OCI-LY7 (cell line): ENCODE measurements around the gene GPR87. TPM values are rescaled to one million over a fixed set of nuclear protein-coding genes. Genes with fewer than 3 reads are reported as not detected.

Experiments used
- BruUV-seq: library from RNA; stranded (reverse); fragments of 400-500 nt; replicated peaks from 2 replicates; lab custom pipeline; 2021; lab: Mats Ljungman, UMichigan
- CTCF ChIA-PET: fragments of 300-600 bp; sonication (Branson Sonifier 250); formaldehyde crosslinking; loops from one replicate; lab custom pipeline; 2022; ENCODE audit warnings: antibody characterized with exemption; ENCODE audit not compliant: unreplicated experiment; lab: Charles Lee
- POLR2A ChIA-PET: fragments of 300-600 bp; sonication (Branson Sonifier 250); formaldehyde crosslinking; loops from one replicate; lab custom pipeline; 2022; ENCODE audit warnings: antibody characterized with exemption; lab: Charles Lee
- DNase-seq: peaks from one replicate; pipeline ENCODE4 v3.0.0-alpha.2; 2015; ENCODE audit warnings: low spot score
- H2AFZ ChIP-seq: fragments of 200-600 bp; sonication (generic), shearing (Covaris generic); 2 replicates; pipeline ENCODE4 v1.6.1; 2014; ENCODE audit warnings: mild to moderate bottlenecking, antibody characterized with exemption, low read length, moderate library complexity
- H3K27ac ChIP-seq: fragments of 200-600 bp; sonication (generic); 2 replicates; pipeline ENCODE4 v1.5.1; 2014; ENCODE audit warnings: mixed run types, low read depth, mild to moderate bottlenecking, moderate library complexity, low read length, inconsistent platforms; ENCODE audit not compliant: poor library complexity, severe bottlenecking
- H3K36me3 ChIP-seq: fragments of 200-600 bp; sonication (generic); 2 replicates; pipeline ENCODE4 v1.6.1; 2014; ENCODE audit warnings: mild to moderate bottlenecking, antibody characterized with exemption, low read length, moderate library complexity, mixed read lengths; ENCODE audit not compliant: insufficient read depth
- H3K4me1 ChIP-seq: fragments of 200-600 bp; sonication (generic); 2 replicates; pipeline ENCODE4 v1.5.1; 2014; ENCODE audit warnings: mild to moderate bottlenecking, low read length; ENCODE audit not compliant: insufficient read depth, poor library complexity, severe bottlenecking
- H3K4me2 ChIP-seq: fragments of 200-600 bp; sonication (generic); 2 replicates; pipeline ENCODE4 v1.6.1; 2014; ENCODE audit warnings: mild to moderate bottlenecking, low read length
- H3K4me3 ChIP-seq: fragments of 200-600 bp; sonication (generic); 2 replicates; pipeline ENCODE4 v1.5.1; 2014; ENCODE audit warnings: mild to moderate bottlenecking, low read depth, low read length; ENCODE audit not compliant: poor library complexity, severe bottlenecking
- H3K79me2 ChIP-seq: fragments of 200-600 bp; sonication (generic); 2 replicates; pipeline ENCODE4 v1.6.1; 2016; ENCODE audit warnings: low read depth, mild to moderate bottlenecking, low read length, moderate library complexity, mixed read lengths; ENCODE audit not compliant: insufficient read depth
- H3K9me2 ChIP-seq: fragments of 200-600 bp; sonication (generic); 2 replicates; pipeline ENCODE4 v1.6.1; 2016; ENCODE audit warnings: mild to moderate bottlenecking, low read length, mixed read lengths; ENCODE audit not compliant: insufficient read depth
- H3K9me3 ChIP-seq: fragments of 200-600 bp; sonication (generic); 2 replicates; pipeline ENCODE4 v1.6.1; 2014; ENCODE audit warnings: mild to moderate bottlenecking, mixed run types, low read length, mixed read lengths
- H4K20me1 ChIP-seq: fragments of 200-600 bp; sonication (generic); 2 replicates; pipeline ENCODE4 v1.6.1; 2014; ENCODE audit warnings: mild to moderate bottlenecking, antibody characterized with exemption, low read length, moderate library complexity, mixed read lengths; ENCODE audit not compliant: insufficient read depth
- EZH2phosphoT487 ChIP-seq: fragments of 200-600 bp; sonication (generic); IDR thresholded peaks from 2 replicates; pipeline ENCODE4 v1.6.1; 2018; ENCODE audit warnings: low read depth, borderline replicate concordance, mild to moderate bottlenecking, mixed run types, antibody characterized with exemption, low read length, moderate library complexity, mixed read lengths
- intact Hi-C: fragments of 100-400 bp; cut with micrococcal nuclease; formaldehyde crosslinking; loops from one replicate; pipeline ENCODE4 v1.10.0; 2022; ENCODE audit not compliant: unreplicated experiment
- total RNA-seq, 2 experiments: library from RNA; depleted of rRNA in 1 of 2; stranded (reverse); fragments of >200 nt in 1 of 2; shearing (Covaris generic) in 1 of 2; gene quantifications; 2 replicates each; pipeline ENCODE4 v1.2.3, GENCODE V29; 2014 to 2022
- TF ChIP-seq, protein P1 (sequence below): fragments of 200-600 bp; sonication (generic); conservative IDR thresholded peaks from 2 replicates; pipeline ENCODE4 v1.5.1; 2014; ENCODE audit warnings: mild to moderate bottlenecking, antibody characterized with exemption, low read length, moderate library complexity, mixed read lengths

The GPR87 gene
- total RNA-seq, 2 experiments from 2014 or later, result not detected

- POLR2A ChIA-PET, result interaction anchor here (0.7 kb wide), 1 partner anchor 53 kb away, joined by 3 read pairs; no protein-coding TSS in a partner anchor
- H4K20me1 ChIP-seq, result no peaks in the 10 kb centered on the region
- H2AFZ ChIP-seq, result no peak overlapping the region
- no peak overlapping the region for H3K4me2 ChIP-seq
- no peak overlapping the region for H3K4me3 ChIP-seq
- BruUV-seq, result no TSS peak
- no peaks in the 10 kb centered on the region for H3K9me3 ChIP-seq
- H3K36me3 ChIP-seq, result no peaks in the 10 kb centered on the region
- H3K9me2 ChIP-seq, result no peaks in the 10 kb centered on the region
- no peaks in the 10 kb centered on the region for H3K79me2 ChIP-seq
- no peak overlapping the region for H3K27ac ChIP-seq
- CTCF ChIA-PET, result no interaction called here
- intact Hi-C loops, result no loop called here
- TF ChIP-seq, protein P1, sequence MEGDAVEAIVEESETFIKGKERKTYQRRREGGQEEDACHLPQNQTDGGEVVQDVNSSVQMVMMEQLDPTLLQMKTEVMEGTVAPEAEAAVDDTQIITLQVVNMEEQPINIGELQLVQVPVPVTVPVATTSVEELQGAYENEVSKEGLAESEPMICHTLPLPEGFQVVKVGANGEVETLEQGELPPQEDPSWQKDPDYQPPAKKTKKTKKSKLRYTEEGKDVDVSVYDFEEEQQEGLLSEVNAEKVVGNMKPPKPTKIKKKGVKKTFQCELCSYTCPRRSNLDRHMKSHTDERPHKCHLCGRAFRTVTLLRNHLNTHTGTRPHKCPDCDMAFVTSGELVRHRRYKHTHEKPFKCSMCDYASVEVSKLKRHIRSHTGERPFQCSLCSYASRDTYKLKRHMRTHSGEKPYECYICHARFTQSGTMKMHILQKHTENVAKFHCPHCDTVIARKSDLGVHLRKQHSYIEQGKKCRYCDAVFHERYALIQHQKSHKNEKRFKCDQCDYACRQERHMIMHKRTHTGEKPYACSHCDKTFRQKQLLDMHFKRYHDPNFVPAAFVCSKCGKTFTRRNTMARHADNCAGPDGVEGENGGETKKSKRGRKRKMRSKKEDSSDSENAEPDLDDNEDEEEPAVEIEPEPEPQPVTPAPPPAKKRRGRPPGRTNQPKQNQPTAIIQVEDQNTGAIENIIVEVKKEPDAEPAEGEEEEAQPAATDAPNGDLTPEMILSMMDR, result no peak
- TF ChIP-seq EZH2phosphoT487, result no peak
- no peak for DNase-seq
- H3K4me1 ChIP-seq, result no peaks in the 10 kb centered on the region
Measured at GRCh38 chr3:151318313-151318712, 1.7 kb upstream of the GPR87 start.

GRCh38 chr3:151315846-151316245, 774 bp downstream of the GPR87 start:
- intact Hi-C loops, result no loop called here
- Histone ChIP-seq H3K27ac (no peak overlapping the region), H3K9me3 (no peaks in the 10 kb centered on the region), H3K9me2 (no peaks in the 10 kb centered on the region; the same call in 1 of the 2 replicates), H3K79me2 (no peaks in the 10 kb centered on the region), H3K4me3 (no peak overlapping the region), H2AFZ (no peak overlapping the region), H3K36me3 (no peaks in the 10 kb centered on the region), H4K20me1 (no peaks in the 10 kb centered on the region), H3K4me1 (no peaks in the 10 kb centered on the region), H3K4me2 (no peak overlapping the region)
- no peak for TF ChIP-seq EZH2phosphoT487
- TF ChIP-seq, protein P1, result no peak
- ChIA-PET CTCF (no interaction called here), POLR2A (no interaction called here)
- no TSS peak for BruUV-seq
- no peak for DNase-seq

GRCh38 chr3:151315136-151315535, 1.5 kb downstream of the GPR87 start:
- H3K4me2 ChIP-seq, result no peak overlapping the region
- H3K27ac ChIP-seq, result no peak overlapping the region
- BruUV-seq, result no TSS peak
- no peaks in the 10 kb centered on the region for H3K4me1 ChIP-seq
- DNase-seq, result no peak
- no peak overlapping the region for H3K4me3 ChIP-seq
- H4K20me1 ChIP-seq, result no peaks in the 10 kb centered on the region
- no peaks in the 10 kb centered on the region for H3K79me2 ChIP-seq
- H2AFZ ChIP-seq, result no peak overlapping the region
- H3K36me3 ChIP-seq, result no peaks in the 10 kb centered on the region
- no peaks in the 10 kb centered on the region; the same call in 1 of the 2 replicates for H3K9me2 ChIP-seq
- ChIA-PET CTCF (no interaction called here), POLR2A (no interaction called here)
- H3K9me3 ChIP-seq, result no peaks in the 10 kb centered on the region
- TF ChIP-seq EZH2phosphoT487, result no peak
- TF ChIP-seq, protein P1, result no peak
- intact Hi-C loops, result no loop called here
